HL-60/S4 treated with phorbol 12-myristate 13-acetate at 8.2 ng/mL for 4 days and 3 days (cell line): ENCODE data around the gene KIR3DL1.
"Not testable (repeated sequence)": the region's sequence is repeated elsewhere in the genome, so short reads cannot be mapped to it uniquely, and the experiment has no call there.

Experiments
- in situ Hi-C: fragments of 300-500 bp; cut with MboI; formaldehyde crosslinking; loops from 2 replicates; pipeline ENCODE4 v1.15.0; 2022; ENCODE audit warnings: low sequenced_read_pairs

The KIR3DL1 gene

GRCh38 chr19:54806516-54806838 lies 9.8 kb upstream of the KIR3DL1 start:
- in situ Hi-C loops: no loop called here

- in situ Hi-C loops: not testable (repeated sequence)
These were observed 1.7 kb upstream of the KIR3DL1 start for GRCh38 chr19:54814571-54814970.

GRCh38 chr19:54817670-54818536 lies 1.6 kb downstream of the KIR3DL1 start:
- in situ Hi-C loops: loop anchor here (5.0 kb wide), 1 partner anchor 34 kb away; the partner anchor contains the start of gene KIR3DL2

- in situ Hi-C loops: not testable (repeated sequence)
These were observed 8.1 kb downstream of the KIR3DL1 start for GRCh38 chr19:54824416-54824815.

DNA sequence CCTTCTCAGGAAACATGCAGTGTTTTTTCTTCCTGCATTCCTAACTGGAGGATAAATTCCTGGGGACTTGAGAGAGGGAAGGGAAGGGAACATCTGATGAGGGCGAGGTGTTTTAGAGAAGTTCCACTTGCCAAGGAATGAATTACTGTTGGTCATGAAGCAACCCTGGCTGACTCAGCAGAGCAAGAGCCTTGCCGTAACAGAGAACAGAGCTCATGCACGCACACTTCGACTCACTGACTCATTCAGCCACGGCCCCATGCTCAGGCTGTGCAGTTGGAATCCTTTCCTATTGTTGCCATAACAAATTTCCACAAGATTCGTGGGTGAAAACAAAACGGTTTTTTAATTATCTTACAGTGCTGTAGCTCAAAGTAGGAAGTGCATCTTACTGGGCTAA lies 9.1 kb downstream of the KIR3DL1 start:
- in situ Hi-C loops: not testable (repeated sequence)

DNA sequence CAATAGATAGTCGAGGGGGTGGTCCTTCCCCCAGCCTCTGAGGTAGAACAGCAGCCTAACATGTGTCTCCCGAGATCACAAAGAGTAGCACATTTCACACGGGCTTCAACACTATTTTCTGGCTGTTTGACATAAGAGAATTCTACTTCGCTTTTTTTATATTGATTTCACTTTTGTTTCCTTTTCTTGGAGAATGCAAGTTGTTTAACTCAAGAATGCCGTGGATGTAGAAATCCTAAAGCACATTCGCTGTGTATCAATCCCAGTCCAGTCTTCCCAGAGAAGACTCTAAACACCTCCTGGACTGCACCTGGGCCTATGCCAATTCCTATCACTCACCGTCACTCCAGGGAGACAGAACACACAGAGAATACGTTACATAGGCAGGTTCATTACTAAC lies 11.8 kb downstream of the KIR3DL1 start:
- in situ Hi-C loops: not testable (repeated sequence)

GRCh38 chr19:54832496-54832895 lies 16.2 kb downstream of the KIR3DL1 start, which contains the start of gene KIR2DS4:
Gene KIR2DS4 (plus strand): TSS chr19:54832676.
- in situ Hi-C loops: not testable (repeated sequence)

- in situ Hi-C loops: not testable (repeated sequence)
These were observed 18.9 kb downstream of the KIR3DL1 start for GRCh38 chr19:54835126-54835525.

- in situ Hi-C loops: not testable (repeated sequence)
These were observed 21.3 kb downstream of the KIR3DL1 start for GRCh38 chr19:54837522-54837921.

- in situ Hi-C loops: not testable (repeated sequence)
These were observed 26.9 kb downstream of the KIR3DL1 start for GRCh38 chr19:54843171-54843570.

DNA sequence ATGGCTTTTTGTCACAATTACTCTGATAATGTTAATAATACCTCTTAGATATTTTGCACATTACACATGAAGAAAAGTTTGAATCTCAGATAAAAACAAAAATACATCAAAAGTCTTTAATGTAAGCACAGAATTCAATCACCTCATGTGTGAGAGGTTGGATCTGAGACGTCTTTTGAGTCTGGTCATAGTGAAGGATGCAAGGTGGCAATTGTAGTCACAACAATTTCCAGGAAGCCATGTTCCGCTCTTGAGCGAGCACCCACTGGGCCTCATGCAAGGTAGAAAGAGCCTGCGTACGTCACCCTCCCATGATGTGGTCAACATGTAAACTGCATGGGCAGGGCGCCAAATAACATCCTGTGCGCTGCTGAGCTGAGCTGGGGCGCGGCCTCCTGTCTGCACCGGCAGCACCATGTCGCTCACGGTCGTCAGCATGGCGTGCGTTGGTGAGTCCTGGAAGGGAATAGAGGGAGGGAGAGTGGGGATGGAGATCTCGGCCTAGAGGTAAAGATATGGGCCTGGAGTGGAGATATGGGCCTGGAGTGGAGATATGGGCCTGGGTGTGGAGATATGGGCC lies 33.9 kb downstream of the KIR3DL1 start, which contains the start of gene KIR3DL2:
TSS of gene KIR3DL2 (plus strand) at position 383 of the 580 bp plus-strand sequence. CDS start at position 416, 33 bp downstream.
- in situ Hi-C loops: loop anchor here (5.0 kb wide), 1 partner anchor 33 kb away; the partner anchor contains the start of gene KIR3DL1

GRCh38 chr19:54850930-54851329 lies 34.7 kb downstream of the KIR3DL1 start:
- in situ Hi-C loops: loop anchor here (5.0 kb wide), 1 partner anchor 34 kb away; the partner anchor contains the start of gene KIR3DL1

GRCh38 chr19:54851353-54851752 lies 35.1 kb downstream of the KIR3DL1 start:
- in situ Hi-C loops: loop anchor here (5.0 kb wide), 1 partner anchor 34 kb away; the partner anchor contains the start of gene KIR3DL1

- in situ Hi-C loops: not testable (repeated sequence)
These were observed 39.0 kb downstream of the KIR3DL1 start for GRCh38 chr19:54855241-54855640.

- in situ Hi-C loops: not testable (repeated sequence)
These were observed 42.2 kb downstream of the KIR3DL1 start for GRCh38 chr19:54858476-54858875.

- in situ Hi-C loops: not testable (repeated sequence)
These were observed 43.2 kb downstream of the KIR3DL1 start for GRCh38 chr19:54859421-54859820.

GRCh38 chr19:54863459-54863858 lies 47.2 kb downstream of the KIR3DL1 start:
- in situ Hi-C loops: not testable (repeated sequence)

- in situ Hi-C loops: no loop called here
These were observed 55.4 kb downstream of the KIR3DL1 start for GRCh38 chr19:54871696-54872095.

- in situ Hi-C loops: no loop called here
These were observed 57.7 kb downstream of the KIR3DL1 start, which contains the start of gene FCAR for GRCh38 chr19:54873990-54874389. Gene FCAR (plus strand): TSS chr19:54874235. CDS start chr19:54874290, 55 bp downstream.

- in situ Hi-C loops: no loop called here
These were observed 59.2 kb downstream of the KIR3DL1 start for GRCh38 chr19:54875506-54875905.

- in situ Hi-C loops: no loop called here
These were observed 61.2 kb downstream of the KIR3DL1 start for GRCh38 chr19:54877471-54877870.
